ENCODE measurements around the gene SMIM45.

Gene SMIM45

GRCh38 chr22:41969110-41969646, 17.2 kb downstream of the SMIM45 start, which contains the start of gene SEPTIN3:
Gene SEPTIN3 (plus strand): TSS chr22:41969443. CDS start chr22:41971493, 2,050 bp downstream.
- WGBS (ENCODE audit: low lambda C conversion rate) = 75% methylated on average over 2 of the region's 8 CpGs
- Histone ChIP-seq H3F3A (replicated peaks; ENCODE audit: insufficient read depth) (no peaks in the 10 kb centered on the region), H3K9me3 (no peaks in the 10 kb centered on the region), H3K79me2 (ENCODE audit: insufficient read depth) (no peaks in the 10 kb centered on the region), H2AFZ (ENCODE audit: low read depth) (no peak within 1 kb of the TSS), H3K36me3 (replicated peaks in 1 of 2; ENCODE audit: control insufficient read depth in 1 of 2, insufficient read depth in 2 of 2, low read length in 1 of 2) (no peaks in the 10 kb centered on the region), H3K9me2 (no peaks in the 10 kb centered on the region), H3K4me2 (no peak within 1 kb of the TSS), H3K27ac (ENCODE audit: low read depth in 2 of 2, low read length in 1 of 2) (no peak within 1 kb of the TSS), H3K27me3 (ENCODE audit: insufficient read depth) (no peaks in the 10 kb centered on the region), H4K20me1 (ENCODE audit: insufficient read depth) (no peaks in the 10 kb centered on the region), H3K4me1 (ENCODE audit: control insufficient read depth in 1 of 2, insufficient read depth in 2 of 2, low read depth in 1 of 2, low read length in 1 of 2) (peaks cover 0 to 10% of the 10 kb centered on the region in 2 experiments; a peak in 1 of 4 replicates), H3K9ac (no peak within 1 kb of the TSS), H3K4me3 (ENCODE audit: low read depth in 2 of 2, low read length in 1 of 2) (no peak within 1 kb of the TSS)
- peak; percentile 39 for DNase-seq
- CTCF ChIA-PET = interaction anchor here (0.7 to 1.3 kb wide), 3 partner anchors 11 to 17 kb away, joined by 4 to 6 read pairs (median 5); partner anchors contain the start of gene SMIM45
- POLR2A ChIA-PET = no interaction called here
- TF ChIP-seq FOXM1 (IDR thresholded peaks at IDR 0.05; ENCODE audit: low read depth) = no peak
- no peak for TF ChIP-seq MXI1 (IDR thresholded peaks at IDR 0.05; ENCODE audit: low read depth, low read length)
- no peak for TF ChIP-seq CTCF (IDR thresholded peaks at IDR 0.05)
- no peak for TF ChIP-seq USF1 (IDR thresholded peaks at IDR 0.05; ENCODE audit: borderline replicate concordance, low read depth)
- TF ChIP-seq REST (IDR thresholded peaks at IDR 0.05; ENCODE audit: low read depth, low read length) = no peak
- TF ChIP-seq POLR2AphosphoS5 (IDR thresholded peaks at IDR 0.05; ENCODE audit: low read depth, low read length) = no peak
- TF ChIP-seq TEAD4 (IDR thresholded peaks at IDR 0.05; ENCODE audit: borderline replicate concordance, insufficient read depth) = no peak
- no peak for TF ChIP-seq TCF12 (IDR thresholded peaks at IDR 0.05)
- no peak for TF ChIP-seq JUND (IDR thresholded peaks at IDR 0.05)
- TF ChIP-seq USF2 (IDR thresholded peaks at IDR 0.05; ENCODE audit: borderline replicate concordance, low read depth, low read length) = no peak
- no peak for TF ChIP-seq RFX5 (IDR thresholded peaks at IDR 0.05; ENCODE audit: low read length)
- TF ChIP-seq FOXJ3 (CRISPR knock-in tag; IDR thresholded peaks at IDR 0.05) = no peak
- no peak for TF ChIP-seq MEF2A (IDR thresholded peaks at IDR 0.05; ENCODE audit: borderline replicate concordance, low read depth)
- no peak for TF ChIP-seq FOSL2 (IDR thresholded peaks at IDR 0.05; ENCODE audit: borderline replicate concordance, low read depth)

All from SK-N-SH (cell line).